Measurements from ENCODE around the gene GPATCH8.
"Not testable (repeated sequence)": the region's sequence is repeated elsewhere in the genome, so short reads cannot be mapped to it uniquely, and the experiment has no call there.

The GPATCH8 gene

GRCh38 chr17:44503147-44504029, at the start of gene GPATCH8:
GPATCH8 (minus strand) TSS chr17:44503406; CDS start chr17:44503370, 36 bp downstream.
- DNase-seq = peak; percentile 82

GRCh38 chr17:44552361-44552760, 49.2 kb upstream of the GPATCH8 start:
- no peak for DNase-seq

- DNase-seq = no peak
These were observed 46.5 kb upstream of the GPATCH8 start for GRCh38 chr17:44549686-44550085.

- DNase-seq = no peak
These were observed 45.4 kb upstream of the GPATCH8 start for GRCh38 chr17:44548376-44549230.

GRCh38 chr17:44547625-44548267, 44.5 kb upstream of the GPATCH8 start:
- no peak for DNase-seq

- no peak for DNase-seq
These were observed 43.7 kb upstream of the GPATCH8 start for GRCh38 chr17:44546671-44547606.

GRCh38 chr17:44543905-44544523, 40.8 kb upstream of the GPATCH8 start:
- DNase-seq = no peak

GRCh38 chr17:44543213-44543904, 40.2 kb upstream of the GPATCH8 start:
- DNase-seq = no peak

GRCh38 chr17:44541884-44542581, 38.8 kb upstream of the GPATCH8 start:
- no peak for DNase-seq

GRCh38 chr17:44540246-44541084, 37.3 kb upstream of the GPATCH8 start:
- DNase-seq = no peak

GRCh38 chr17:44539673-44540072, 36.5 kb upstream of the GPATCH8 start:
- no peak for DNase-seq

GRCh38 chr17:44537922-44538321, 34.7 kb upstream of the GPATCH8 start:
- not testable (repeated sequence) for DNase-seq

- no peak for DNase-seq
These were observed 33.1 kb upstream of the GPATCH8 start for GRCh38 chr17:44536090-44536953.

GRCh38 chr17:44533533-44534246, 30.5 kb upstream of the GPATCH8 start:
- DNase-seq = peak; percentile 85

- no peak for DNase-seq
These were observed 27.8 kb upstream of the GPATCH8 start for GRCh38 chr17:44530896-44531418.

- no peak for DNase-seq
These were observed 26.7 kb upstream of the GPATCH8 start for GRCh38 chr17:44529864-44530263.

GRCh38 chr17:44527954-44528353, 24.7 kb upstream of the GPATCH8 start:
- DNase-seq = no peak

Measured in COR-L47 (cell line).